Measurements from ENCODE around the gene CDK15. TPM values are rescaled to one million over a fixed set of nuclear protein-coding genes. Genes with fewer than 3 reads are reported as not detected.

The CDK15 gene
- polyA plus RNA-seq, 2 of the 4 experiments (the other 2 are of a cell fraction): not detected

DNA sequence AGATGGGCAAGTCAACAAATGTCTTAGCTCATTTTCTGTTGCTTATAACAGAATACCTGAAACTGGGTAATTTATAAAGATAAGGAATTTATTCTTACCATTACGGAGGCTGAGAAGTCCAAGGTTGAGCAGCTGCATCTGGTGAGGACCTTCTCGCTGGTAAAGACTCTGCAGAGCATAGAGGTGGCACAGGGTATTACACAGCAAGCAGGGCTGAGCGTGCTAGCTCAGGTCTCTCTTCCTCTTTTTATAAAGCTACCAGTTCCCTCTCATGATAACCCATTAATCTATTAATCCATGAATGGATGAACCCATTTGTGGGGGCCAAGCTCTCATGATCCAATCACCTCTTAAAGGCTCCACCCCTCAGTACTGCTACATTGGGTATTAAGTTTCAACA lies 109.1 kb downstream of the CDK15 start:
- POLR2A ChIA-PET: no interaction called here
- DNase-seq (ENCODE audit: low read depth in 1 of 2, low spot score in 1 of 2) (no peak), FAIRE-seq (no peak), ATAC-seq (peak; percentile 62 to 79; a peak in 4 of 6 replicates)
- Histone ChIP-seq H3K4me1 (no peaks in the 10 kb centered on the region; the same call in 2 of the 3 replicates), H3K27ac (no peak overlapping the region), H3K4me3 (no peak overlapping the region), H3K4me2 (no peak overlapping the region), H3K9me3 (no peaks in the 10 kb centered on the region)
- TF ChIP-seq HEYL (CRISPR knock-in tag; IDR thresholded peaks at IDR 0.05) (no peak), ZC3H11A (IDR thresholded peaks at IDR 0.05) (no peak), FOXS1 (CRISPR knock-in tag; IDR thresholded peaks at IDR 0.05) (no peak), MAFK (IDR thresholded peaks at IDR 0.05; ENCODE audit: partially characterized antibody) (no peak), MAZ (IDR thresholded peaks at IDR 0.05; ENCODE audit: borderline replicate concordance, low read depth, low read length) (no peak), NPAS2 (CRISPR knock-in tag; IDR thresholded peaks at IDR 0.05; ENCODE audit: borderline replicate concordance) (no peak), RAD21 (conservative IDR thresholded peaks at IDR 0.05 in 1 of 2, IDR thresholded peaks at IDR 0.05 in 1 of 2) (no peak), HOXB5 (CRISPR knock-in tag; IDR thresholded peaks at IDR 0.05) (no peak)
- TF ChIP-seq, protein P1, sequence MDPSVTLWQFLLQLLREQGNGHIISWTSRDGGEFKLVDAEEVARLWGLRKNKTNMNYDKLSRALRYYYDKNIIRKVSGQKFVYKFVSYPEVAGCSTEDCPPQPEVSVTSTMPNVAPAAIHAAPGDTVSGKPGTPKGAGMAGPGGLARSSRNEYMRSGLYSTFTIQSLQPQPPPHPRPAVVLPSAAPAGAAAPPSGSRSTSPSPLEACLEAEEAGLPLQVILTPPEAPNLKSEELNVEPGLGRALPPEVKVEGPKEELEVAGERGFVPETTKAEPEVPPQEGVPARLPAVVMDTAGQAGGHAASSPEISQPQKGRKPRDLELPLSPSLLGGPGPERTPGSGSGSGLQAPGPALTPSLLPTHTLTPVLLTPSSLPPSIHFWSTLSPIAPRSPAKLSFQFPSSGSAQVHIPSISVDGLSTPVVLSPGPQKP (IDR thresholded peaks at IDR 0.05; ENCODE audit: low read depth, low read length): no peak
- TF ChIP-seq, protein P2, sequence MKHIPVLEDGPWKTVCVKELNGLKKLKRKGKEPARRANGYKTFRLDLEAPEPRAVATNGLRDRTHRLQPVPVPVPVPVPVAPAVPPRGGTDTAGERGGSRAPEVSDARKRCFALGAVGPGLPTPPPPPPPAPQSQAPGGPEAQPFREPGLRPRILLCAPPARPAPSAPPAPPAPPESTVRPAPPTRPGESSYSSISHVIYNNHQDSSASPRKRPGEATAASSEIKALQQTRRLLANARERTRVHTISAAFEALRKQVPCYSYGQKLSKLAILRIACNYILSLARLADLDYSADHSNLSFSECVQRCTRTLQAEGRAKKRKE (CRISPR knock-in tag; IDR thresholded peaks at IDR 0.05; ENCODE audit: low read depth): no peak
- TF ChIP-seq, protein P3, sequence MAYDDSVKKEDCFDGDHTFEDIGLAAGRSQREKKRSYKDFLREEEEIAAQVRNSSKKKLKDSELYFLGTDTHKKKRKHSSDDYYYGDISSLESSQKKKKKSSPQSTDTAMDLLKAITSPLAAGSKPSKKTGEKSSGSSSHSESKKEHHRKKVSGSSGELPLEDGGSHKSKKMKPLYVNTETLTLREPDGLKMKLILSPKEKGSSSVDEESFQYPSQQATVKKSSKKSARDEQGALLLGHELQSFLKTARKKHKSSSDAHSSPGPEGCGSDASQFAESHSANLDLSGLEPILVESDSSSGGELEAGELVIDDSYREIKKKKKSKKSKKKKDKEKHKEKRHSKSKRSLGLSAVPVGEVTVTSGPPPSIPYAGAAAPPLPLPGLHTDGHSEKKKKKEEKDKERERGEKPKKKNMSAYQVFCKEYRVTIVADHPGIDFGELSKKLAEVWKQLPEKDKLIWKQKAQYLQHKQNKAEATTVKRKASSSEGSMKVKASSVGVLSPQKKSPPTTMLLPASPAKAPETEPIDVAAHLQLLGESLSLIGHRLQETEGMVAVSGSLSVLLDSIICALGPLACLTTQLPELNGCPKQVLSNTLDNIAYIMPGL (CRISPR knock-in tag; IDR thresholded peaks at IDR 0.05; ENCODE audit: borderline replicate concordance): no peak
- TF ChIP-seq, protein P4, sequence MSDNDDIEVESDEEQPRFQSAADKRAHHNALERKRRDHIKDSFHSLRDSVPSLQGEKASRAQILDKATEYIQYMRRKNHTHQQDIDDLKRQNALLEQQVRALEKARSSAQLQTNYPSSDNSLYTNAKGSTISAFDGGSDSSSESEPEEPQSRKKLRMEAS (IDR thresholded peaks at IDR 0.05): no peak
- CTCF ChIA-PET: no interaction called here
- 67% methylated on average over 3 of the region's 3 CpGs for WGBS (ENCODE audit: missing lambda C conversion rate)

DNA sequence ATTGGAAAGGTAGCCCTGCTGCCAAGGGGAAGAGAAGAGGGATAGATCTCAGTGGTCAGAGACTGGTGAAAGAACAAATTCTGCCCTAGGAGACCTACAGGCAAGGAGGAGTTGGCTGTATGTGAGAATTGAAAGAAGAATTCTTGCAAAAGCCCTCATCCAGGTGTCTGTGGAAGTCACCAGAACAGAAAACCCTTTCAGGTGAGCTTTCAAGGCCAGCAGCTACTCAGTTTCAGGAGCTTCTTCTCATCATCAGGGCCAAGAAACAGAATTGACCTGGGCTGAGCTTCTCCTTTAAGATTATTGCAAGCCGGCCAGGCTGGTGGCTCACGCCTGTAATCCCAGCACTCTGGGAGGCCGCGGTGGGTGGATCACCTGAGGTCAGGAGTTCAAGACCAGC lies 110.2 kb downstream of the CDK15 start:
- Histone ChIP-seq H3K27ac (no peak overlapping the region), H3K4me3 (no peak overlapping the region), H3K4me2 (no peak overlapping the region), H3K9me3 (no peaks in the 10 kb centered on the region), H3K4me1 (no peaks in the 10 kb centered on the region)
- DNase-seq (ENCODE audit: low read depth in 1 of 2, low spot score in 1 of 2) (no peak), ATAC-seq (no peak), FAIRE-seq (no peak)
- 86% methylated on average over 4 of the region's 4 CpGs for WGBS (ENCODE audit: missing lambda C conversion rate)
- ChIA-PET POLR2A (no interaction called here), CTCF (interaction anchor here (0.6 kb wide), 1 partner anchor 354 kb away, joined by 3 read pairs; no protein-coding TSS in a partner anchor)
- TF ChIP-seq FOSL2 (IDR thresholded peaks at IDR 0.05): no peak
- no peak for TF ChIP-seq FOSL2 (CRISPR knock-in tag; IDR thresholded peaks at IDR 0.05)
- TF ChIP-seq, protein P5, sequence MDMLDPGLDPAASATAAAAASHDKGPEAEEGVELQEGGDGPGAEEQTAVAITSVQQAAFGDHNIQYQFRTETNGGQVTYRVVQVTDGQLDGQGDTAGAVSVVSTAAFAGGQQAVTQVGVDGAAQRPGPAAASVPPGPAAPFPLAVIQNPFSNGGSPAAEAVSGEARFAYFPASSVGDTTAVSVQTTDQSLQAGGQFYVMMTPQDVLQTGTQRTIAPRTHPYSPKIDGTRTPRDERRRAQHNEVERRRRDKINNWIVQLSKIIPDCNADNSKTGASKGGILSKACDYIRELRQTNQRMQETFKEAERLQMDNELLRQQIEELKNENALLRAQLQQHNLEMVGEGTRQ (IDR thresholded peaks at IDR 0.05): no peak
- no peak for TF ChIP-seq TFCP2L1 (CRISPR knock-in tag; IDR thresholded peaks at IDR 0.05)
- TF ChIP-seq EHMT2 (IDR thresholded peaks at IDR 0.05; ENCODE audit: low read depth): no peak
- no peak for TF ChIP-seq ZFP36 (IDR thresholded peaks at IDR 0.05; ENCODE audit: borderline replicate concordance, partially characterized antibody)
- no peak for TF ChIP-seq POLR2AphosphoS2 (conservative IDR thresholded peaks at IDR 0.05; ENCODE audit: low read length)
- no peak for TF ChIP-seq RFX5 (IDR thresholded peaks at IDR 0.05)
- no peak for TF ChIP-seq RCOR1 (IDR thresholded peaks at IDR 0.05; ENCODE audit: low read depth, low read length)
- TF ChIP-seq TP53 (CRISPR knock-in tag; IDR thresholded peaks at IDR 0.05): no peak
- TF ChIP-seq ZSCAN20 (CRISPR knock-in tag; IDR thresholded peaks at IDR 0.05): no peak
- TF ChIP-seq ZC3H11A (IDR thresholded peaks at IDR 0.05): no peak
- TF ChIP-seq, protein P1 (IDR thresholded peaks at IDR 0.05; ENCODE audit: low read depth, low read length): no peak
- no peak for TF ChIP-seq MAFK (IDR thresholded peaks at IDR 0.05; ENCODE audit: partially characterized antibody)
- no peak for TF ChIP-seq FOSB (CRISPR knock-in tag; IDR thresholded peaks at IDR 0.05)
- TF ChIP-seq, protein P3 (CRISPR knock-in tag; IDR thresholded peaks at IDR 0.05; ENCODE audit: borderline replicate concordance): no peak
- TF ChIP-seq, protein P2 (CRISPR knock-in tag; IDR thresholded peaks at IDR 0.05; ENCODE audit: low read depth): no peak
- no peak for TF ChIP-seq CHD4 (IDR thresholded peaks at IDR 0.05; ENCODE audit: borderline replicate concordance)

Data from A549 (cell line).